Thyroid gland (tissue), 4 donors: ENCODE results near the gene C8G. TPM values are rescaled to one million over a fixed set of nuclear protein-coding genes. Genes with fewer than 3 reads are reported as not detected.

Experiments used
- DNase-seq, 2 donors: peaks; one replicate each; pipeline ENCODE4 v3.0.0-alpha.2; 2019
- H3K27ac ChIP-seq, 3 donors: fragments of 200-600 bp; sonication (generic); 1 replicate in 2 of 3; 2 replicates in 1 of 3; pipeline ENCODE4 v1.5.1; 2016 to 2019; ENCODE audit warnings: mild to moderate bottlenecking in 1 of 3, moderate library complexity in 1 of 3
- H3K27me3 ChIP-seq: fragments of 200-600 bp; sonication (generic); one replicate; pipeline ENCODE4 v1.5.1; 2019
- H3K36me3 ChIP-seq, 2 donors: fragments of 200-600 bp; sonication (generic); one replicate each; pipeline ENCODE4 v1.5.1; 2016 to 2019
- H3K4me1 ChIP-seq, 2 donors: fragments of 200-600 bp; sonication (generic); one replicate each; pipeline ENCODE4 v1.5.1; 2017 to 2019
- H3K4me3 ChIP-seq, 3 donors: fragments of 200-600 bp; sonication (generic); replicated peaks in 1 of 3; 1 replicate in 2 of 3; 2 replicates in 1 of 3; pipeline ENCODE4 v1.5.1; 2016; ENCODE audit warnings: mild to moderate bottlenecking in 1 of 3
- H3K9me3 ChIP-seq: fragments of 200-600 bp; sonication (generic); one replicate; pipeline ENCODE4 v1.5.1; 2017
- CTCF ChIP-seq, 6 experiments: fragments of 200-600 bp in 3 of 6; fragments of 450-650 bp in 3 of 6; sonication (generic) in 3 of 6; IDR thresholded peaks; one replicate each; pipeline ENCODE4 v1.5.1; 2016 to 2019; ENCODE audit warnings: antibody characterized with exemption in 6 of 6, mild to moderate bottlenecking in 2 of 6, inconsistent platforms in 1 of 6, moderate library complexity in 1 of 6
- POLR2A ChIP-seq, 2 donors: fragments of 450-650 bp; IDR thresholded peaks; one replicate each; pipeline ENCODE4 v1.6.1; 2017; ENCODE audit warnings: antibody characterized with exemption in 2 of 2, mild to moderate bottlenecking in 2 of 2, moderate library complexity in 1 of 2
- WGBS, 2 donors: methylation state at CpG; one replicate each; pipeline ENCODE4 v1.1.5; 2017; 5-methylcytosine and 5-hydroxymethylcytosine counted together
- intact Hi-C: fragments of 100-400 bp; cut with DNase I; formaldehyde crosslinking; loops from one replicate; pipeline ENCODE4 v1.15.1; 2023
- total RNA-seq, 4 donors: library from RNA; depleted of rRNA; stranded (reverse); fragments of >200 nt; gene quantifications; one replicate each; pipeline ENCODE4 v1.2.3, GENCODE V29; 2016

Gene C8G
- total RNA-seq, 4 donors from 2014 or later: 1.8 TPM; not detected in 3

- Histone ChIP-seq H3K4me1 (peaks cover 38 to 52% of the 10 kb centered on the region in 2 donors), H3K4me3 (peak overlapping the region in 1 of 3 donors; percentile 23), H3K9me3 (no peaks in the 10 kb centered on the region), H3K27ac (peak overlapping the region; percentile 78 to 96 (median 95)), H3K27me3 (no peaks in the 10 kb centered on the region), H3K36me3 (no peaks in the 10 kb centered on the region)
- DNase-seq: peak; percentile 56 to 58
- 65 to 83% methylated on average over 17 to 40 of the region's 44 CpGs for WGBS, 2 donors
- TF ChIP-seq POLR2A (IDR thresholded peaks at IDR 0.05): no peak
- TF ChIP-seq CTCF (IDR thresholded peaks at IDR 0.05): no peak
- intact Hi-C loops: loop anchor here (5.0 kb wide), 1 partner anchor 44 kb away; the partner anchor contains the start of gene CLIC3
These were observed 8.1 kb downstream of the C8G start for GRCh38 chr9:136952876-136953770.

- no peak overlapping the region for H3K27ac ChIP-seq
- intact Hi-C loops: loop anchor here (5.0 kb wide), 1 partner anchor 43 kb away; the partner anchor contains the start of gene CLIC3
- H3K4me1 ChIP-seq: peaks cover 36 to 45% of the 10 kb centered on the region in 2 donors
- H3K27me3 ChIP-seq: no peaks in the 10 kb centered on the region
- H3K9me3 ChIP-seq: no peaks in the 10 kb centered on the region
- no peak overlapping the region for H3K4me3 ChIP-seq
- WGBS, 2 donors: 77 to 91% methylated on average over 4 to 9 of the region's 19 CpGs
- no peak for TF ChIP-seq POLR2A (IDR thresholded peaks at IDR 0.05)
- no peak for TF ChIP-seq CTCF (IDR thresholded peaks at IDR 0.05)
- DNase-seq: no peak
- H3K36me3 ChIP-seq: no peaks in the 10 kb centered on the region
These were observed 8.8 kb downstream of the C8G start for GRCh38 chr9:136953771-136954269.

- 86 to 87% methylated on average over 15 to 17 of the region's 25 CpGs for WGBS, 2 donors
- Histone ChIP-seq H3K4me1 (peaks cover 30 to 45% of the 10 kb centered on the region in 2 donors), H3K27ac (no peak overlapping the region), H3K9me3 (no peaks in the 10 kb centered on the region), H3K36me3 (no peaks in the 10 kb centered on the region), H3K27me3 (no peaks in the 10 kb centered on the region), H3K4me3 (no peak overlapping the region)
- intact Hi-C loops: loop anchor here (5.0 kb wide), 1 partner anchor 43 kb away; the partner anchor contains the start of gene CLIC3
- TF ChIP-seq POLR2A (IDR thresholded peaks at IDR 0.05) (no peak), CTCF (IDR thresholded peaks at IDR 0.05) (no peak)
- DNase-seq: no peak
These were observed 9.4 kb downstream of the C8G start for GRCh38 chr9:136954270-136955083.

- Histone ChIP-seq H3K4me1 (peaks cover 27 to 47% of the 10 kb centered on the region in 2 donors), H3K9me3 (no peaks in the 10 kb centered on the region), H3K27me3 (no peaks in the 10 kb centered on the region), H3K27ac (no peak overlapping the region), H3K36me3 (no peaks in the 10 kb centered on the region), H3K4me3 (no peak overlapping the region)
- TF ChIP-seq POLR2A (IDR thresholded peaks at IDR 0.05): no peak
- no peak for TF ChIP-seq CTCF (IDR thresholded peaks at IDR 0.05)
- intact Hi-C loops: no loop called here
- DNase-seq: no peak
- 88 to 91% methylated on average over 6 to 7 of the region's 14 CpGs for WGBS, 2 donors
These were observed 10.3 kb downstream of the C8G start for GRCh38 chr9:136955202-136955942.
